AG04450 (cell line): ENCODE results near the gene CD99L2. TPM values are rescaled to one million over a fixed set of nuclear protein-coding genes. Genes with fewer than 3 reads are reported as not detected.

ENCODE experiments used
- CTCF ChIA-PET: fragments of 300-600, 350-600 bp; formaldehyde crosslinking; extraction: SDS; loops from one replicate; lab custom pipeline; 2022; ENCODE audit warnings: antibody characterized with exemption, inconsistent platforms; lab: Charles Lee
- POLR2A ChIA-PET: fragments of 350-600 bp; formaldehyde crosslinking; extraction: SDS; loops from one replicate; lab custom pipeline; 2021; ENCODE audit warnings: antibody characterized with exemption, inconsistent platforms; lab: Yijun Ruan, JAX
- DNase-seq: peaks from one replicate; pipeline ENCODE4 v3.0.0-alpha.2; 2011; ENCODE audit warnings: low read depth, low spot score
- H3K27ac ChIP-seq: one replicate; pipeline ENCODE4 v1.5.1; 2012; ENCODE audit warnings: low read depth, low read length, control low read depth
- H3K27me3 ChIP-seq: one replicate; pipeline ENCODE4 v1.6.0; 2012; ENCODE audit warnings: low read length; ENCODE audit not compliant: control insufficient read depth, insufficient read depth
- H3K4me3 ChIP-seq: 2 replicates; pipeline ENCODE4 v1.5.1; 2011; ENCODE audit warnings: mild to moderate bottlenecking, low read depth, low read length, control low read depth
- H3K9me3 ChIP-seq: 2 replicates; pipeline ENCODE4 v1.5.1; 2012; ENCODE audit warnings: low read length; ENCODE audit not compliant: control insufficient read depth, insufficient read depth
- polyA plus RNA-seq: library from polyadenylated mRNA; depleted of rRNA; stranded (reverse); fragments of >200 nt; gene quantifications from 2 replicates; pipeline ENCODE4 v1.2.3, GENCODE V29; 2011
- TF ChIP-seq, protein P1 (sequence below): IDR thresholded peaks from 2 replicates; pipeline ENCODE4 v1.5.1; 2011; ENCODE audit warnings: low read depth, low read length, control low read depth, inconsistent platforms

The CD99L2 gene
- polyA plus RNA-seq, 1 experiment, result 52.4 TPM

- DNase-seq, result no peak
These were observed 28.4 kb downstream of the CD99L2 start for GRCh38 chrX:150870029-150870428.

DNA sequence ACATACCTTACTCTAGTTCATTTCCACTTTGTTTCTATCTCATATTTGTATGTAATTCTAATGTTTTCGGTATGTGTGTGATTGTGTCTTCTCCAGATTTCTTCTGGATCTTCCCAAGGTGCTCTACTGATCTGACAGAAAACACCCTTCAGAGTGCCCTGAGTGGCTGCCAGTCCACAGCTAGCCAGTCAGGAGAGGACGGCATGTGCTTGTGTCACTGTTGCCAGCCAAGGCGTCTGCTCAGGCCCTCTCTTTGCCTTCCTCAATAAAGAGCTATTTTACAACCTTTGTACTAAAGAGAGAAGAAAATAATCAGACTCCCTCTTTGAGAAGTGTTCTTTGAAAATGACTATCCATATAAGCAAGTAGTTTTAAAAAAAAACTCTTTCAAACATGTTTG is 29.0 kb downstream of the CD99L2 start:
- Histone ChIP-seq H3K4me3 (no peak overlapping the region), H3K27me3 (no peaks in the 10 kb centered on the region), H3K27ac (no peak overlapping the region), H3K9me3 (no peaks in the 10 kb centered on the region)
- CTCF ChIA-PET, result no interaction called here
- DNase-seq, result no peak
- TF ChIP-seq, protein P1, sequence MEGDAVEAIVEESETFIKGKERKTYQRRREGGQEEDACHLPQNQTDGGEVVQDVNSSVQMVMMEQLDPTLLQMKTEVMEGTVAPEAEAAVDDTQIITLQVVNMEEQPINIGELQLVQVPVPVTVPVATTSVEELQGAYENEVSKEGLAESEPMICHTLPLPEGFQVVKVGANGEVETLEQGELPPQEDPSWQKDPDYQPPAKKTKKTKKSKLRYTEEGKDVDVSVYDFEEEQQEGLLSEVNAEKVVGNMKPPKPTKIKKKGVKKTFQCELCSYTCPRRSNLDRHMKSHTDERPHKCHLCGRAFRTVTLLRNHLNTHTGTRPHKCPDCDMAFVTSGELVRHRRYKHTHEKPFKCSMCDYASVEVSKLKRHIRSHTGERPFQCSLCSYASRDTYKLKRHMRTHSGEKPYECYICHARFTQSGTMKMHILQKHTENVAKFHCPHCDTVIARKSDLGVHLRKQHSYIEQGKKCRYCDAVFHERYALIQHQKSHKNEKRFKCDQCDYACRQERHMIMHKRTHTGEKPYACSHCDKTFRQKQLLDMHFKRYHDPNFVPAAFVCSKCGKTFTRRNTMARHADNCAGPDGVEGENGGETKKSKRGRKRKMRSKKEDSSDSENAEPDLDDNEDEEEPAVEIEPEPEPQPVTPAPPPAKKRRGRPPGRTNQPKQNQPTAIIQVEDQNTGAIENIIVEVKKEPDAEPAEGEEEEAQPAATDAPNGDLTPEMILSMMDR, result no peak
- POLR2A ChIA-PET, result no interaction called here

More at GRCh38 chrX:150870029-150870428, 28.4 kb downstream of the CD99L2 start:
- POLR2A ChIA-PET, result no interaction called here
- CTCF ChIA-PET, result no interaction called here
- Histone ChIP-seq H3K9me3 (no peaks in the 10 kb centered on the region), H3K4me3 (no peak overlapping the region), H3K27ac (no peak overlapping the region), H3K27me3 (no peaks in the 10 kb centered on the region)
- TF ChIP-seq, protein P1, result no peak

DNA sequence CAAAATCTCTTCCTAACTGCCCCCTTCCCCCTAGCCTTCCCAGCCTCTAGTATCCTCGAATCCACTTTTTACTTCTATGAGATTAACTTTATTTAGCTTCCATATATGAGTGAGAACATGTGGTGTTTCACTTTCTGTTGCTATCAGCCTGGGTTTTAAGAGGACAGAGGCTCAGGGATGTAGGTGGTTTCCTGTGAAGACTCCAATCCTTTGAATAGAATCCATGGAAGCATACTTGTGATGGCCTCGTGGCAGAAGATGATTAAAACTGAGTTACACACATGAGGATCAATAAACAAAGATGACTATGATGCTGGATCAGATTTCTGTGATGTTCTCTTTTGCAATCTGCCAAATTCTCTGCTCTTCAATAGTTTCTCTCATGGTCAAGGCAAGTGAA is 29.8 kb downstream of the CD99L2 start:
- POLR2A ChIA-PET, result no interaction called here
- no peak overlapping the region for H3K4me3 ChIP-seq
- H3K9me3 ChIP-seq, result no peaks in the 10 kb centered on the region
- CTCF ChIA-PET, result no interaction called here
- H3K27me3 ChIP-seq, result no peaks in the 10 kb centered on the region
- no peak overlapping the region for H3K27ac ChIP-seq
- peak; percentile 36 for DNase-seq
- TF ChIP-seq, protein P1, result no peak

DNA sequence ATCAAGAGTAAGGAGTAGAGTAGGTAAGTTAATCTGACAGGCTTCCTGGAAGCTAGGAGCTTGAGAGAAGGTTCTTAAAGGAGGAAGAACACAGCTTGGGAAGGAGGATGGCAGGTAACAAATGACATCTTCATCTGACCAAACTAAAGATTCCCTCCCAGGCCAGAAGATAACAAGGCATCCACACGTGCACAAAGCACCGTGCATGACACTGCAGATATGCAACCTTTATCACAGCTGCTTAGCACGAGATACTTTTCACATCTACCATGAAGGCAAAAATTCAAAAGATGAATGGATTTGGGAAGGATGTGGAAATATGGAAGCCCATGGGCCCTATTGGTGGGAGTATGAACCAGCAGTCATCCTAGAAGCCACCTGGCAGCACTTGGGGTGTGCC is 34.3 kb downstream of the CD99L2 start:
- CTCF ChIA-PET, result no interaction called here

DNA sequence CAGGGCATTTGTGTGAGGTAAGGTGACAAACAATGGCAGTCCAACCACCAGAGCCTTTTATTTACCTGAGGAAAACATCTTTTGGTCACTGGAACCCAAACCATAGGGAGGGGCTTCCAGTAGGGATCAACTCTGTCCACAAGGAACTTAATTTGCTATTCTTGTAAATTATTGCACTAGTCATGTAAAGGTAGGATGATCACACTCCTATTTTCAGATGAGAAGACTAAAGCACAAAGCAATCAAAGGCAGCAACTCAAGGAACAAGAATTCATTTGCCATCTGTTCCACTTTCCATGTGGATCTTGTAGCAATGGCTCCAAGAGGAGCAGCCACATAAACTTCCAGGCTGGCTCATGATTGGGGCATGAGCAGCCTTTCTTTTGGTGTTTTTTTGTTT is 35.3 kb downstream of the CD99L2 start:
- Histone ChIP-seq H3K9me3 (no peaks in the 10 kb centered on the region), H3K4me3 (no peak overlapping the region), H3K27me3 (no peaks in the 10 kb centered on the region), H3K27ac (no peak overlapping the region)
- TF ChIP-seq, protein P1, result no peak
- ChIA-PET POLR2A (no interaction called here), CTCF (no interaction called here)
- DNase-seq, result no peak

More for the DNA sequence above, 34.3 kb downstream of the CD99L2 start:
- no peak for DNase-seq
- Histone ChIP-seq H3K27me3 (no peaks in the 10 kb centered on the region), H3K27ac (no peak overlapping the region), H3K4me3 (no peak overlapping the region), H3K9me3 (no peaks in the 10 kb centered on the region)
- POLR2A ChIA-PET, result no interaction called here
- TF ChIP-seq, protein P1, result no peak
